ENCODE measurements around the gene NCAN.

The NCAN gene

DNA sequence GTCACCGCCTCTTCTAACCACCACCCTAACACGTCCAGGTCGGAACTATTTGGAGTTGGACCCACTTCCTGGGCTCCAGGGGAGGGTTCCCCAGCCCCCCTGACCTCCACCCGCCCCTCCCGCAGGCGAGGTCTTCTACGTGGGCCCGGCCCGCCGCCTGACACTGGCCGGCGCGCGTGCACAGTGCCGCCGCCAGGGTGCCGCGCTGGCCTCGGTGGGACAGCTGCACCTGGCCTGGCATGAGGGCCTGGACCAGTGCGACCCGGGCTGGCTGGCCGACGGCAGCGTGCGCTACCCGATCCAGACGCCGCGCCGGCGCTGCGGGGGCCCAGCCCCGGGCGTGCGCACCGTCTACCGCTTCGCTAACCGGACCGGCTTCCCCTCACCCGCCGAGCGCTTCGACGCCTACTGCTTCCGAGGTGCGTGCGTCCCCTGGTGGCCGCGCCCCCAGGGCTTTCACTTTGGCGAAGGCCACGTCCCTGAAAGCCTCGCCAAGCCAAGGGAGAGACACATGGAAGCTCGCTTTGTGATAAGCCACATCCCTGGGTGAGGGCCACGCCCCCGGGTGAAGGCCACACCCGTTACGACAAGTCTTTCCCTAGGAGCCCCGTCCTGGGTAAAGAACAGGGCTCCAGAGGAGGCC lies 13.2 kb downstream of the NCAN start:
- TF ChIP-seq, protein P1, sequence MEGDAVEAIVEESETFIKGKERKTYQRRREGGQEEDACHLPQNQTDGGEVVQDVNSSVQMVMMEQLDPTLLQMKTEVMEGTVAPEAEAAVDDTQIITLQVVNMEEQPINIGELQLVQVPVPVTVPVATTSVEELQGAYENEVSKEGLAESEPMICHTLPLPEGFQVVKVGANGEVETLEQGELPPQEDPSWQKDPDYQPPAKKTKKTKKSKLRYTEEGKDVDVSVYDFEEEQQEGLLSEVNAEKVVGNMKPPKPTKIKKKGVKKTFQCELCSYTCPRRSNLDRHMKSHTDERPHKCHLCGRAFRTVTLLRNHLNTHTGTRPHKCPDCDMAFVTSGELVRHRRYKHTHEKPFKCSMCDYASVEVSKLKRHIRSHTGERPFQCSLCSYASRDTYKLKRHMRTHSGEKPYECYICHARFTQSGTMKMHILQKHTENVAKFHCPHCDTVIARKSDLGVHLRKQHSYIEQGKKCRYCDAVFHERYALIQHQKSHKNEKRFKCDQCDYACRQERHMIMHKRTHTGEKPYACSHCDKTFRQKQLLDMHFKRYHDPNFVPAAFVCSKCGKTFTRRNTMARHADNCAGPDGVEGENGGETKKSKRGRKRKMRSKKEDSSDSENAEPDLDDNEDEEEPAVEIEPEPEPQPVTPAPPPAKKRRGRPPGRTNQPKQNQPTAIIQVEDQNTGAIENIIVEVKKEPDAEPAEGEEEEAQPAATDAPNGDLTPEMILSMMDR (IDR thresholded peaks at IDR 0.05; ENCODE audit: low read length), result peak; percentile 73
- TF ChIP-seq EZH2 (IDR thresholded peaks at IDR 0.05; ENCODE audit: borderline replicate concordance, low read length), result no peak
- no peak overlapping the region for H3K27ac ChIP-seq (ENCODE audit: low read depth, low read length, poor library complexity, severe bottlenecking)
- H3K4me1 ChIP-seq (ENCODE audit: insufficient read depth, low read length, severe bottlenecking), result peaks cover 11% of the 10 kb centered on the region
- H3K9me2 ChIP-seq (ENCODE audit: low read depth, low read length), result no peaks in the 10 kb centered on the region
- peak overlapping the region; percentile 51 for H3K4me3 ChIP-seq (ENCODE audit: low read depth, low read length, poor library complexity, severe bottlenecking)
- H3K79me2 ChIP-seq (ENCODE audit: insufficient read depth, low read length), result no peaks in the 10 kb centered on the region
- no peak overlapping the region; the same call in 1 of the 2 replicates for H3K9ac ChIP-seq (ENCODE audit: low read length)
- H4K20me1 ChIP-seq (ENCODE audit: insufficient read depth, low read length), result no peaks in the 10 kb centered on the region
- peaks cover 11% of the 10 kb centered on the region for H3K27me3 ChIP-seq (ENCODE audit: insufficient read depth, low read length)
- H3K36me3 ChIP-seq (ENCODE audit: insufficient read depth, low read length), result no peaks in the 10 kb centered on the region
- H3K9me3 ChIP-seq (ENCODE audit: low read length), result no peaks in the 10 kb centered on the region
- no peak overlapping the region for H2AFZ ChIP-seq (ENCODE audit: low read length)
- no peaks in the 10 kb centered on the region for H3F3A ChIP-seq (ENCODE audit: insufficient read depth, low read length)
- H3K4me2 ChIP-seq (ENCODE audit: low read length), result peak overlapping the region; percentile 69

DNA sequence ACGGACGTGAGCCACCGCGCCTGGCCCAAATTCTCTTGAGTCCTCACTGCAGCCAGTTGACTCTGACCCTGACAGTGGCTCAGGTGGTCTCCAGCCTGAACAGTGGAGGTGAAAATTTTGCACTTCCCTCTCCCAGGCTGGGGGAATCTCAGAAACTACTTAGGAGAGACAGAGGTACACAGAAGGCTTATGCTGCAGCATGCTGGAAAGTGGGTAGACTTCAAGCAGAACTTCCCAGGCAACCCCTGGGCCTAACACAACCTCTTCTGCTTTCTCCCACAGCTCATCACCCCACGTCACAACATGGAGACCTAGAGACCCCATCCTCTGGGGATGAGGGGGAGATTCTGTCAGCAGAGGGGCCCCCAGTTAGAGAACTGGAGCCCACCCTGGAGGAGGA lies 14.4 kb downstream of the NCAN start:
- no peaks in the 10 kb centered on the region for H3K36me3 ChIP-seq (ENCODE audit: insufficient read depth, low read length)
- TF ChIP-seq, protein P1 (IDR thresholded peaks at IDR 0.05; ENCODE audit: low read length), result no peak
- no peak for TF ChIP-seq EZH2 (IDR thresholded peaks at IDR 0.05; ENCODE audit: borderline replicate concordance, low read length)
- no peak overlapping the region for H3K4me2 ChIP-seq (ENCODE audit: low read length)
- H3K79me2 ChIP-seq (ENCODE audit: insufficient read depth, low read length), result no peaks in the 10 kb centered on the region
- H3K27me3 ChIP-seq (ENCODE audit: insufficient read depth, low read length), result peaks cover 11% of the 10 kb centered on the region
- H3F3A ChIP-seq (ENCODE audit: insufficient read depth, low read length), result no peaks in the 10 kb centered on the region
- H3K27ac ChIP-seq (ENCODE audit: low read depth, low read length, poor library complexity, severe bottlenecking), result no peak overlapping the region
- H3K9me3 ChIP-seq (ENCODE audit: low read length), result no peaks in the 10 kb centered on the region
- no peak overlapping the region for H2AFZ ChIP-seq (ENCODE audit: low read length)
- H4K20me1 ChIP-seq (ENCODE audit: insufficient read depth, low read length), result no peaks in the 10 kb centered on the region
- H3K4me1 ChIP-seq (ENCODE audit: insufficient read depth, low read length, severe bottlenecking), result peaks cover 11% of the 10 kb centered on the region
- H3K9ac ChIP-seq (ENCODE audit: low read length), result no peak overlapping the region
- H3K9me2 ChIP-seq (ENCODE audit: low read depth, low read length), result no peaks in the 10 kb centered on the region
- H3K4me3 ChIP-seq (ENCODE audit: low read depth, low read length, poor library complexity, severe bottlenecking), result no peak overlapping the region

DNA sequence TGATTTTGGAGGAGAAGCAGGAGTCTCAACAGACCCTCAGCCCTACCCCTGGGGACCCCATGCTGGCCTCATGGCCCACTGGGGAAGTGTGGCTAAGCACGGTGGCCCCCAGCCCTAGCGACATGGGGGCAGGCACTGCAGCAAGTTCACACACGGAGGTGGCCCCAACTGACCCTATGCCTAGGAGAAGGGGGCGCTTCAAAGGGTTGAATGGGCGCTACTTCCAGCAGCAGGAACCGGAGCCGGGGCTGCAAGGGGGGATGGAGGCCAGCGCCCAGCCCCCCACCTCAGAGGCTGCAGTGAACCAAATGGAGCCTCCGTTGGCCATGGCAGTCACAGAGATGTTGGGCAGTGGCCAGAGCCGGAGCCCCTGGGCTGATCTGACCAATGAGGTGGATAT lies 14.9 kb downstream of the NCAN start:
- H3K4me1 ChIP-seq (ENCODE audit: insufficient read depth, low read length, severe bottlenecking), result peaks cover 11% of the 10 kb centered on the region
- no peaks in the 10 kb centered on the region for H3K36me3 ChIP-seq (ENCODE audit: insufficient read depth, low read length)
- H3K27me3 ChIP-seq (ENCODE audit: insufficient read depth, low read length), result peaks cover 11% of the 10 kb centered on the region
- no peaks in the 10 kb centered on the region for H3K9me3 ChIP-seq (ENCODE audit: low read length)
- no peaks in the 10 kb centered on the region for H3F3A ChIP-seq (ENCODE audit: insufficient read depth, low read length)
- no peak overlapping the region for H2AFZ ChIP-seq (ENCODE audit: low read length)
- no peaks in the 10 kb centered on the region for H3K79me2 ChIP-seq (ENCODE audit: insufficient read depth, low read length)
- H3K4me3 ChIP-seq (ENCODE audit: low read depth, low read length, poor library complexity, severe bottlenecking), result no peak overlapping the region
- H4K20me1 ChIP-seq (ENCODE audit: insufficient read depth, low read length), result no peaks in the 10 kb centered on the region
- H3K9me2 ChIP-seq (ENCODE audit: low read depth, low read length), result no peaks in the 10 kb centered on the region
- H3K9ac ChIP-seq (ENCODE audit: low read length), result no peak overlapping the region
- no peak overlapping the region for H3K27ac ChIP-seq (ENCODE audit: low read depth, low read length, poor library complexity, severe bottlenecking)
- TF ChIP-seq, protein P1 (IDR thresholded peaks at IDR 0.05; ENCODE audit: low read length), result no peak
- TF ChIP-seq EZH2 (IDR thresholded peaks at IDR 0.05; ENCODE audit: borderline replicate concordance, low read length), result no peak
- no peak overlapping the region for H3K4me2 ChIP-seq (ENCODE audit: low read length)

Data from OCI-LY1 (cell line).